GM13977 (cell line): ENCODE results near the gene CAPN11.
A peak's percentile ranks its signal among the peaks of the same experiment; 100 is the strongest.

Experiments
- DNase-seq: peaks from one replicate; pipeline ENCODE4 v3.0.0; 2012; ENCODE audit warnings: low spot score
- in situ Hi-C: fragments of 300-500 bp; cut with MboI; formaldehyde crosslinking; loops from one replicate; pipeline ENCODE4 v1.12.0; 2022; ENCODE audit warnings: low sequenced_read_pairs, low pct_unique_long_range_greater_than_20kb, mixed read lengths, inconsistent platforms; ENCODE audit not compliant: unreplicated experiment
- TF ChIP-seq, protein P1 (sequence below): IDR thresholded peaks from 2 replicates; pipeline ENCODE4 v1.5.1; 2012; ENCODE audit warnings: mild to moderate bottlenecking, control low read depth; ENCODE audit not compliant: insufficient read depth; ENCODE audit errors: extremely low read depth, missing control alignments

CAPN11 gene

DNA sequence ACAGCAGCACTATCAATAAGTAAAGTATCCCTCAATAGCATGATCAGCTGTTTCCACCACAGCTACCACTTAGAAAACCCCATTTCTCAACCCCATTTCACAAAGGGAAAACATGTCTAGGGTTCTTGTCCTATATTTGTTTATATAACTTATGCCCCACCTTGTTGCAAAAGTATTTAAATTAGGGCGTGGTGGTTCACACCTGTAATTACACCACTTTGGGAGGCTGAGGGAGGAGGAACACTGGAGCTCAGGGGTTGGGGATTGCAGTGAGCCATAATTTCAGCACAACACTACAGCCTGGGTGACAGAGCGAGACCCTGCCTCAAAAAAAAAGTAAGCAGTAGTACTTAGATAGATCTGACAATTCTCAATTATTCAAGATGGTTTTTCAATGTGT, 35.1 kb upstream of the CAPN11 start:
- no peak for DNase-seq
- in situ Hi-C loops: no loop called here
- TF ChIP-seq, protein P1, sequence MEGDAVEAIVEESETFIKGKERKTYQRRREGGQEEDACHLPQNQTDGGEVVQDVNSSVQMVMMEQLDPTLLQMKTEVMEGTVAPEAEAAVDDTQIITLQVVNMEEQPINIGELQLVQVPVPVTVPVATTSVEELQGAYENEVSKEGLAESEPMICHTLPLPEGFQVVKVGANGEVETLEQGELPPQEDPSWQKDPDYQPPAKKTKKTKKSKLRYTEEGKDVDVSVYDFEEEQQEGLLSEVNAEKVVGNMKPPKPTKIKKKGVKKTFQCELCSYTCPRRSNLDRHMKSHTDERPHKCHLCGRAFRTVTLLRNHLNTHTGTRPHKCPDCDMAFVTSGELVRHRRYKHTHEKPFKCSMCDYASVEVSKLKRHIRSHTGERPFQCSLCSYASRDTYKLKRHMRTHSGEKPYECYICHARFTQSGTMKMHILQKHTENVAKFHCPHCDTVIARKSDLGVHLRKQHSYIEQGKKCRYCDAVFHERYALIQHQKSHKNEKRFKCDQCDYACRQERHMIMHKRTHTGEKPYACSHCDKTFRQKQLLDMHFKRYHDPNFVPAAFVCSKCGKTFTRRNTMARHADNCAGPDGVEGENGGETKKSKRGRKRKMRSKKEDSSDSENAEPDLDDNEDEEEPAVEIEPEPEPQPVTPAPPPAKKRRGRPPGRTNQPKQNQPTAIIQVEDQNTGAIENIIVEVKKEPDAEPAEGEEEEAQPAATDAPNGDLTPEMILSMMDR: no peak

DNA sequence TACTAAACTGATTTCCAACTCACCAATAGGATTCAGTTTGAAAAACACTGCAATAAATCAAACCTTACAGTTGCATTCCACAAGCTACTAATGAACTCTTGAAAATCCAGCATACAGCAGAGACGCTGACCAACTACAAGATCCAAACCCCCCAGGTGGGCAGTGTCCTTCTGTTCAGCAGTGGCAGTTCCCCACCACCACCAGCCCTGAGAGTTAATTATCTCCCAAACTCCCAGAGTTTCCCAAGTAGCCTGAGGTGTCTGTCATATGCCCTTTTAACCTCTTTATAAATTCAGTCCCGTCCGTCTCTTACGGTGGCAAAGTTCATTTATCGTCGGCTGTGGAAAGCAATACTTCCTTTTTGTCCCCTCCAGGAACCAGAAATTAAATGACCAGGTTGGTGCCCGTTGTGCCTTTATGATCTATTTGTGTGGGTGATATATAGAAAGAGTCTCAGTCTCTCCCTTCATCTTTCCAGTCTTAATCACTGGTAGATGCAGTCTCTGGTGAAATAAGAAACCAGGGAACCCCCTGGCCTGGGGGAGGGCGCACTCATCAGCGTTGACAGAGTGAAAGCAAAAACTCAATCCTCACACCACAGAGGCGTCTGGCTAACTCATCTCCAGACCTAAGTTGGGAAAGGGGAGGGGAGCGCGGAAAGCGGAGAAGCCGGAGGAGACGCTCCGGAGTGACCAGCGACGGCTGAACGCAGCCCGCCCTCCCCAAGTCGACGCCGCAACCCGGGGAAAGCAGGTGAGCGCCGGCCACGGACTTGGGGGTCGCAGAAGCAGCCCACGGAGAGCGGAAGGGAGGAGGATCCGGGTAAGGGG, 32.1 kb upstream of the CAPN11 start:
- DNase-seq: peak; percentile 86
- in situ Hi-C loops: no loop called here
- TF ChIP-seq, protein P1: no peak

DNA sequence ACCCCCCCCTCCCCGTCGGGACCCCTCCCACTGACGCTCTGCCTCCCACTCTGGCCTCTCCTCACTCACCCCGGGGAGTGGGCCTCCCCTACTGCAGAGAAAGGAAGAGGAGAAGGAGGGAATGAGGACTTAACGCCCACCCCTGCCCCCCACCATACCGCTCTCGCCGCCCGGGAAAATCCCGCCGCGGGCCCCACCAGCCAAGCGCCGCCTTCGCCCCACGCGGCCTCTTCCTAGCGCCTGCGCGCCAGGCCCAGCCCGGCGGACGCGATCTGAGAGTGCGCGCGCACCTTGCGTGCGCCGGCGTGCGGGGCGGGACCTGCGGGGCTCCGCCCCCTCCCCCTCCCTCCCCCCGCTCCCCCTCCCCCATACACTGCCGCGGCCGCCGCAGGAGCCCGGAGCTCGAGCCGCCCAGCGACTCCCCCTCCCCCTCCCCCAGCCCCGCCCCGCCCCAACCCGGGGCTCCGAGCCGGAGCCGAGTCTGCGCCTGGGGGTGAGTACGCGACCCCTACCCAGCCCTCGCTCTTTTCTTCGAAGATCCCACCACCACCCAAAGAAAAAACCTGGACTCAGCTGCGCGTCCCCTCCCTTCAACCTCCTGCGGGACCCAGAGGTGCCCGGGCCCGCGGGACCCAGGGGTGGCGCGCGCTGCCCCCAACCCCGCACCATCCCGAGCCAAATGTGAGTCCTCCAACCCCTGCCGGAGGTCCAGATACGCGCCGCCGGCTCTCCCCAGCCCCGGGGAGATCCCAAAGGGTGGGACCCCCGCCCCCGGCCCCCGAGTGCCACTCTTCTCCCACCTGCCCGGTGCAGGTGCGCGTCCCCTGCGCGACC, 31.2 kb upstream of the CAPN11 start, which contains the start of the genes MRPL14 and TMEM63B:
TSS of gene MRPL14 (minus strand) at position 267 of the 834 bp plus-strand sequence. CDS start 10,841 bp downstream, outside the sequence.
TSS of gene TMEM63B (plus strand) at position 369 of the 834 bp plus-strand sequence. CDS start 7,031 bp downstream, outside the sequence.
- TF ChIP-seq, protein P1: no peak
- DNase-seq: peak; percentile 100
- in situ Hi-C loops: no loop called here

DNA sequence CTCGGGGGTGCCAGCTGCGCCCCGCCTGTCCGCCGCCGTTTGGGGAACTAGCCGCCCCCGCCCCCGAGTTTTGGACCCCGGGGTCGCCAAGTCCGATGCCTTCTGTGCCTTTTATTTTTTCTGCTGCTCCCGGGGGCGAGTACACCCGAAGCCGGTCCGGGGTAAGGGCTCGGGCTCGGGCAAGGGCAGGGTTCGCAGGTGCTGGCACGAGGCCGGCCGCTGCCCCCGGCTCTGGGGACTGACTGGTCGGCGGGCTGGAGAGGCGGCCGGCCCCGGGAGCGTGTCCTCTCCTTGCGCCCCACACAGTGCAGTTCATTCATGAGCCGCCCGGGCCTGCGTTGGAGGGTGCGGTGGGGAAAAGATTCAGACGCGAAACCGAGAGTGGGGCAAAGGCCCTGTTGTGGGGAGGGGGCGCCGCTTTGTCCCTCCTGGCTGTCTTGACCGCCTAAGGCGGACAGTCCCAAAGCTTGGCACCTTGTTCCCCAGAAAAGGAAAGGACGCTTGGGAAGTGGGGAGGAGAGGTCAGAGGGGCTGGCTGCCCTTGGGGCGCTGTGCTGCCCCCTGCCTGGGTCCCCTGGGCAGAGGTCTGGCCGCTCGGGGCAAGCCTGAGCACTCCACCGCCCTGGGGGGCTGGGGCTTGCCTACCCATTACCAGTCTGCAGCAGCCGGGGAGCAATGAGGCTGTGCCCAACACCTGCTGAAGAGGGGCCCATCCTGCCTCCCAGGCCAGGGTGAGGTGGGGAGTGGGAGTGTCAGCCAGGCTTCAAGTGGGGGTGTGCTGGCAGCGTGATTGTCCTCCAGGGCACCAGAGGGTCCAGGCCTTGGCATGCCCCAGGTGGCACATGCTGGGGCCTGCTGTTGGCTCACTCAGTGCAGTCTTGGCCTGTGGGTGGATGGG, 30.4 kb upstream of the CAPN11 start:
- DNase-seq: peak; percentile 66
- TF ChIP-seq, protein P1: peak; percentile 4

DNA sequence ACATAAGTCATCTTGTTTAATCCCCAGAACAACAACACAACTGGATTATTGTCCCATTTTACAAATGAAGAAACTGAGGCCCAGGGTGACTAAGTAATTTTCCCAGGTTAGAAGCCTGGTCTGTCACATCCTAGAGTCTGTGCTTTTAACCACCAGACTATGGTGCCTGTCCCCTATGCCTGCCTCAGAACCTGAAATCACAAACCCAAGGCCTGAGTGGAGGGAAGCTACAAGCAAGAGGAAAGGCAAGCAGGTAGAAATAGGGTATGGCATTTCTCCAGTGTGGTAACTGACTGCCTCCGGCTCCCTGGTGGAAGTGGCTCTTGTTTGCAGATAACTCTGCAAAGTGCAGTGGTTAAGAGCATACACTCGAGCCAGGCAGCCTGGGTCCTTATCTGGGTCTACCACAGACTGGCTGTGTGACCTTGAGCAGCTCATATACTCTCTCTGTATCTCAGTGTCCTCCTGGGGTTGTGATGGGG, 28.7 kb upstream of the CAPN11 start:
- in situ Hi-C loops: no loop called here

More for the DNA sequence above, 30.4 kb upstream of the CAPN11 start:
- in situ Hi-C loops: no loop called here

More for the DNA sequence above, 28.7 kb upstream of the CAPN11 start:
- TF ChIP-seq, protein P1: no peak
- no peak for DNase-seq
